Gastrocnemius medialis (tissue), 4 donors: Measurements from ENCODE around the gene CES1.

Source experiments
- CTCF ChIP-seq, 5 experiments: fragments of 450-650 bp in 3 of 5; fragments of 200-600 bp in 2 of 5; sonication (generic) in 2 of 5; IDR thresholded peaks in 4 of 5; conservative IDR thresholded peaks in 1 of 5; 1 replicate in 4 of 5; 2 replicates in 1 of 5; pipeline ENCODE4 v1.5.1; 2016 to 2019; ENCODE audit warnings: antibody characterized with exemption in 5 of 5, mild to moderate bottlenecking in 3 of 5, moderate library complexity in 3 of 5
- POLR2A ChIP-seq, 2 donors: fragments of 450-650 bp; IDR thresholded peaks; one replicate each; pipeline ENCODE4 v1.6.1; 2017; ENCODE audit warnings: antibody characterized with exemption in 2 of 2, mild to moderate bottlenecking in 2 of 2, moderate library complexity in 2 of 2

GRCh38 chr16:55839115-55839514, 6.2 kb upstream of the CES1 start:
- TF ChIP-seq CTCF (IDR thresholded peaks at IDR 0.05 in 4 of 5, conservative IDR thresholded peaks at IDR 0.05 in 1 of 5) (no peak), POLR2A (IDR thresholded peaks at IDR 0.05) (no peak)
